Activated naive CD4-positive, alpha-beta T cell (primary cell): ENCODE results near the gene NOL4L.

Experiments used
- DNase-seq, 4 experiments: peaks; one replicate each; lab custom pipeline; 2025; lab: John Stamatoyannopoulos, UW

NOL4L gene

DNA sequence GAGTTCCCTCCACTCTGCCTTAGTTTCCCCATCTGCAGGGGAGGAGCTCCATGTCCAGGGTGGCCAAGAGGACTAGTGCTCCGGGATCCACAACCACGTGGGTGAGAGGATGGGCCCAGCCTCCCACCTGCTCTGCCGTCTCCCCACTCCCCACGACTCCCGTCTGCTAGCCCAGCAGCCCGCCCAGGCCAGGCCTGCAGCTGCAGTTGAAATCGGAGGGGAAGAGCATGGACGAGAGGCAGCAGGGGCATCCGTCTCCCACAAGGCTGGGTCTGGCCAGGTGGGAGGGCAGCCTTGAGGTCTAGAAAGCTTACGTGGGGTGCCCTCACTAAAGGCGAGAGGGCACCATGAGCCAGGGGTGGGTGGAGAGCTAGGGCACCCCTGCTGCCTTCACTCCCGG, 8.6 kb downstream of the NOL4L start:
- no peak for DNase-seq

DNA sequence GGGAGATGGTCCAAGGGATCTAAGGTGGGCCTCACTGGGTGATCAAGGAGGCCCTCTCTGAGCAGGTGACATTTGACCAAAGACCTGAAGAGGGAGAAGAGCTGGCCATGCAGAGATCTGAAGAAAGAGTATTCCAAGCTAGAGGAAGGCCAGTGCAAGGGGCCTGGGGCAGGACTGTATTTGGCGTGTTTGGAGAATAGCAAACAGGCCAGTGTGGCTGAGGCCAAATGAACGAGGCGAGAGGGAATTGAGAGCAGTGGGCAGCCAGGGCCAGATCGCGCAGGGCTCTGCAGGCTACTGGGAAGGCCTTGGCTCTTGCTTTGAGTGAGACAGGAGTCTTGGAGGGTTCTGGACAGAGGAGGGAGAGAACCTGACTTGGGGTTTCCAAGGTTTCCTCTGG, 9.3 kb downstream of the NOL4L start:
- DNase-seq = no peak

DNA sequence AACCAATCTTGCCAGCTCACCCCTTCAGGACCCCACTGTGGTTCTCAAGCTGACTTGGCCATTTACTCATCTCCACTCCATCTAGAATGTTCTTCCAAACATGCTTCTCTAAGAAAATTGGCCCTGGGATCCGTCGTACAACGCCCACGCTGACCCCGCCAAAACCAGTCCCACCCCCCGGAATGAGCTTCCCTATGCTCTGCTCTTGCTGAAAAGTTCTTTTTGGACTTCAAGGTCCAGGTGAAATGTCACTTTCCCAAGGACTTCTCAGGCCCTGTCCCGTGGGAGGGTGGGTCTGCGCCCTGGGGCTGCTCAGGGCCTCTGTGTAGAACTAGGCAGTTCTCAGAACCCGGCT, 9.9 kb downstream of the NOL4L start:
- no peak for DNase-seq

DNA sequence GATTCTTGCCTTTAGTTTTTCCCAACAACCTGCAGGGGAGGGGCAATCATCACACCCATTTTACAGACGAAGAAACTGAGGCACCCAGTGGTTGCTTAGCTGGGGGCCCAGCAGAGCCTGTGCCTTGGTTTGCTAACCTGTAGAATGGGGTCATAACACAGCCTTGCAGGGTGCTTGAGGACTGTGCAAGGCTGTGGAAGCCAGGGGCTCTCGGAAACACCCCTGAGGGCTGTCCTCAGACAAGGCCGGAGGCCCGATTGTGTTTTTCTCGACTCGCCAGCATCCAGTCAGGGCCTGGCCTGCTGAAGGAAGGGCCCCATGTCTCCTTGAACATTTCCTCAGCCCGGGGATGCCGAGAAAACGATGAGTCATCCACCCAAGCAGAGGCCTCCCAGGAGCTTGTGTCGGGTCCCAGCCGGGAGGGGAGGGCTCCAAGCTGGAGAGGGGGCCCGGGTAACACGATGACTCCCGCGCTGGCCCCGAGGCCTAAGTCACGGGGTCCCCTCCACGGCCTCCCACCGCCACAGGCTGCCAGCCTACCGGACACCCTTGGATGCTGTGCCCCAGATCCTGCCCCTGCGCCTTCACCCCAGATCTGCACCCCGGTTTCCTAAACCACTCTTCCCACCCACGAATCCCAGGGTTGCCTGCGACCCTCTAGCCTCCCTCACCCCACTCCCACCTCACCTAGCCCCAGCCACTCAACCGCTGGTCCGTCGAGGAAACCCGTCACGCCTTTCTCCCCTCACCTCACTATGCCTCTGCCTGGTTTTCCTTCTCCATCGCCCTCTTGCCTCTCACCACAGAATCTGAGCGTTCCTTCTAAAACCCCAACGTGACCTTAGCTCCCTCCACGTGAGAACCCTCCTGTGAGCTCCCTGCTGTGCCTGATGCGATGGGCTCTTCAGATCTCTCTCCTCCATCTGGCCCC, 10.6 kb downstream of the NOL4L start:
- no peak for DNase-seq

- DNase-seq = no peak
Observed at GRCh38 chr20:32573167-32573851, 11.8 kb downstream of the NOL4L start.

- DNase-seq = no peak
Observed at GRCh38 chr20:32572271-32572968, 12.7 kb downstream of the NOL4L start.

- no peak for DNase-seq
Observed at GRCh38 chr20:32571566-32571965, 13.6 kb downstream of the NOL4L start.

DNA sequence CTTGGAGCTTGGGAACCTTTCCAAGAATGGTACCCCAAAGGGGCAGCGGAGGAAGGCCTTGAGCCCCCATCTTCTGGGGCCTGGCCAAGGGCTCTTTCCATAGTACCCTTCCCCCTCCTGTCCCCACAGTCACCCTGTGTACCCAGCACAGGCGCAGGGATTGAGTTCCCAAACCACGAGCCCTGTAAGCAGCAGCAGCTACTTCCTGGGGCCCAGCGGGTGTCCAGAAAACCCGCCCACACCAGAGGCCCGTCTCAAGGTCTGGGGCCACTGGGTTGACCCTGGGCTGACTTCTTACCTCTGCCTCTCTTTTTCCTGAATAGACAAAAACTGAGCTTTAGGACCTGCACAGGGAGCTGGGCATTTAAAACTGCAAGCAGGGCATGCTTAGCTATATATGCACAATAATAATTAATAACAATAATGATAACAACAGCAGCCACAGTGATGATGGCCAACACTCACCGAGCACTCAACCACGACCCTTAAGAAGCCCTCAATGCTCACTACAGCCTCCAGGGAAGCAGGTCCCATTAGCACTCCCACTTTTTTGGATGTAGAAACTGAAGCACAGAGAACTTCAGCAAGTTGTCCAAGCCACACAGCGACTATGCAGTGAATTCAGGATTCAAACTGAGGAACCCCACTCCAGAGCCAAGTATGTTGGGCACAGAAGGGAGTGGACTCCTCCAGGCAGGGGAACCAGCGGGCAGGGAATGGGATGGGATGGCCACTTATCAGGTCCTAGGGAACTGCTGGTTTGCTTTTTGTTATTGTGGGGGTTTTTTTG, 14.5 kb downstream of the NOL4L start:
- DNase-seq = no peak

DNA sequence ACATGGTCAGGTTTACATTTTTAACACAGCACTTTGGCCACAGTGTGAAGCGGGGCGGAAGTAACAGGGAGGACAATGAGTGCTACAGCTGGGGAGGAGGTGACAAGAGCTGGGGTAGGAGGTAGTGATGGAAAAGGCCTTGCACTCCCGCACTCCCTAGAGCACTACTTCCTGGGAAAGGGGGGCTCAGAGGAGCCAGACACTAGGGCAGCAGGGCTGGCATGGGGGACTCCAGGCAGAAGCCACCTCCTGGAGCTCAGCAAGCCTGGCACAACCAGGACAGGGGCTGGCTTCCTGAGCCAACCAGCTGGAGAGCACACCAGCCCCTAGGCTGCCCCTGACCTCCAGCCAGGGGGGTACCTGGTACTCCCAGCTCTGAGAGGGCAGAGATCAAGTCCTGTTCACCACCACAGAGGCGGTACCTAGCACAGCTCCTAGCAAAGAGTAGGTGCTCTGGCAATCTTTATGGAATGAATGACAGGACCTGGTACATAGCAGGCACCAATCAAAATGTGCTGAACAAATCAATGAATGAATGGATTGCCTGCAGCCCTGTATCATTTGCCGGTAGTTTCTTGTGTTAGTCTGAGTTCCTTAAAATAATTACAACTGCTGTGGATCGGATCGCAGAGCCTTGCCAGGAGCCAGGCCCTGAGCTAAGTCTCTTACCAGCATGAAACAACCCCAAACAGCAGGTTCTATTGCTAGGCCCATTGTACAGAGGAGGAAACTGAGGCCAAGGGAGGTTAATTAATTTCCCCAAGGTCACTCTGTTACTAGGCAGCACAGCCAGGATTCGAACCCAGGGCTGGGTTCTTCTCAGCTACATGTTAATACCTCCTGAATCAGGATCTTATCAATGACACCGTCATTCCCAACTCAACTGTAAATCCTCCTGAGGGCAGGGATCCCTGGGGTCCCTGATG, 15.5 kb downstream of the NOL4L start:
- DNase-seq = no peak

DNA sequence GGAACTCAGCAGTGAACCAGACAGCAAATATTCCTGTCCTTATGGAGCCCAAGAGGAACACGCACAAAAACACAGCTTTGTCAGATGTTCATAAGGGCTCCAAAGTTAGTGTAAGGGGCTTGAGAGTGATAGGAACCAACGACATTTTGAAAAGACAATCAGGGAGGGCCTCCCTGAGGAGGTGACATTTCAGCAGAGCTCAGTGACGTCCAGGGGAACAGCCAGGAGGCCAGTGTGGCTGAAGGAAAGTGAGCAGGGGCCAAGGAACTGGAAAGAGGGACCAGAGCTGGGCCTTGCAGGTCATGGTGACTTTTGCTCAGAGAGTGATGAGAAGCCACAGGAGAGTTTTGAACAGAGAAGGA, 16.1 kb downstream of the NOL4L start:
- DNase-seq = no peak

GRCh38 chr20:32567384-32568178, 17.6 kb downstream of the NOL4L start:
- no peak for DNase-seq

DNA sequence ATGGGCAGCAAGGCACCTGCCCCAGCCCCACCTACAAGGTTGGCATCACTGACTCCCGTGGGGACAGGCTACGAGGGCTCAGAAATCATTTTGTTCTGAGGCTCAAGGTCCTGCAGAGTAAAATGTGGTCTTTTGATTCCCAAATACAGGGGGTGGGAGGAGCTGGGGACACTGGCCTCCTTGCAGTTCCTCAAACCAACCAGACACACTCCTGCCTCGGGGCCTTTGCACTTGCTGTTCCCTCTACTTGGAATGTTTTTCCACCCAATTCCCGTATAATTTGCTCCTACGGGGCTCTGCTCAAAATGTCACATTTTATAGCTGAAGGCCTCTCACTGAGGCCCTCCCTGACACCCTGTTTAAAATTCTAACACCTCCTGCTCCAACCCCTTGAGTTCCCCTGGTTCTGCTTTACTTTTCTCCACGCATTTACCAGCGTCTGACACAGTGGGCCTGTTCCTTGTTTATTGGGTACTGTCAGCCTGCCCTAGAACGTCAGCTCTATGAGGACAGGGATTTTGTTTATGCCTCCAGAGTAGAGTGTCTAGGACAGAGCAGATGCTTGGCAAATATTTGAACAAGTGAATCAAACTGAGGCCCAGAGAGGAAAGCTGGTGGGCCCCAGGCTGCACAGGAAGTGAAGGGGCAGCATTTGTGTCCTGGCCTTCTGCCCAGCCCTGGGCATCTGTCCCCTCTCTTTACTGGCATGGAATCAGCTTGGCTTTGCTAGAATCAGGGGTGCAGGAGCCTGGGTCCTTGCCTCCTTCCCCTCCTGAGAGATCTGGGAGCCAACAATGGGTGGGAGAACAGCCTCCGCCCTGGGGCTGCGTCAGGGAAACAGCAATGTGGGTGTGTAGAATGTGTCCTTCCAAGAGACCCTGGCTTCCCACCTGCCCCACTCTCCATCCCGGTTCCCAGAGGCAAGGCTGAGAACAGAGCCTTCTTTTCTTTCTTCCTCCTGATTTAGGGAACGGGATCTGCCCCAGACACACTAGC, 18.5 kb downstream of the NOL4L start:
- no peak for DNase-seq

GRCh38 chr20:32565735-32566032, 19.4 kb downstream of the NOL4L start:
- no peak for DNase-seq

GRCh38 chr20:32564921-32565734, 20.0 kb downstream of the NOL4L start:
- no peak for DNase-seq

DNA sequence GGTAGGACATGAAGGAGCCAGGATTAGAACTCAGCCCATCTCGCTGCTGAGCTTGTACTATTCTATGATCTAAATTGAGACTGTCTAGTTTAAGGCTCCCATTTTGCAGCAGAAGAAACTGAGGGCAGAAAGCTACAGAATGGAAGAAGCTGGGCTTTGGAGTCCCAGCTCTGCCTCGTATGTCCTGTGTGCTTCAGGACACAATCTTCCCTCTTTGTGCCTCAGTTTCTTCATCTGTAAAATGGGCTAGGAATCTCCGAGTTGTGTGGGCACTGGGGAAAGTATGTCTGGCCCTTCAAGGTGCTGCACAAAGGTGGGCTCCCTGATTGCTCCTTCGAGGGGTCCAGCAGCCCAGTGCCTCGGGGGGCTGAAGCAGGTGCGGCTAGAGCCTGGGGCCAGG, 20.7 kb downstream of the NOL4L start:
- DNase-seq = no peak

DNA sequence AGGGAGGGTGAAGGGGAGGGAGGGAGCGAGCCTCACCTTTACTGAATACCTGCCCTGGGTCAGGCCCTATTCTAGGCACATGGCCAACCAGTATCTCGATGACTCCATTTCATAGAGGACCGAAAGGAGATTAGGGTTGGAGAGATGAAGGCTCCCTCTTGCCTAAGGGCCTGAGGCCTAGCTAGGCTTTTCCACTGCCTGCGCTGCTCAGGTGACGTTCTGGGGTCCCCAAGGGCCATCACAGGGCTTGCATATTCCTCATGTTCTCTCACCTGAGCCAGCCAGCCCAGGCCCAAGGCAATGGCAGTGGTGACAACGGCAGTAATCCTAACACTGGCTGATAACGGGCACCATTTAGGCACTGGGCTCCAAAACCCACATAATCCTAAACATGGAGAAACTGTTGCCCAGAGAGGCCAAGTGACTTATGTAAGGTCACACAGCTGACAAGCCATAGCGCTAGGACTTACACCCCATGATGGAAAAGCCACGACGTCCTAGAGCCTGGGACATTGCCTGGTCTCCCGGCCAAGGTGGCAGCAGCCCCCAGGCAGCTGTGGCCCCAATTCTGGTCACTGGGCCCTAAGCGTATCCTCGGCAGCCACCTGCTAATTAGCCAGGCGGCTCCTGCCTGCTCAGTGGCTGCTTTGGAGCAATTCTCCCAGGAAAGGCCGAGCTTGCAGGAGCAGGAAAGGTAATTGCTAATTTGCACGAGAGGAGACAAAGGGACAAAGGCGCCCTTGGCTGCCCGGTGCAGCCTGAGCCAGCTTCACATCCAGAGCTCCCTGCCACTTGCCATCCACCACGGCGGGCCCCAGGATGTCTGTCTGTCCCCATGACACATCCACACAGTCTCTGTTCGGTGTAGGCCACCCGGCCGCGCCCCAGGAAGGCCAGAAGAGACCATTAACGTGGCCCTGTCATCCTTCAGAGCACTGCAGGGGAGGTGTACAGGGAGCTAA, 21.5 kb downstream of the NOL4L start:
- DNase-seq = no peak

DNA sequence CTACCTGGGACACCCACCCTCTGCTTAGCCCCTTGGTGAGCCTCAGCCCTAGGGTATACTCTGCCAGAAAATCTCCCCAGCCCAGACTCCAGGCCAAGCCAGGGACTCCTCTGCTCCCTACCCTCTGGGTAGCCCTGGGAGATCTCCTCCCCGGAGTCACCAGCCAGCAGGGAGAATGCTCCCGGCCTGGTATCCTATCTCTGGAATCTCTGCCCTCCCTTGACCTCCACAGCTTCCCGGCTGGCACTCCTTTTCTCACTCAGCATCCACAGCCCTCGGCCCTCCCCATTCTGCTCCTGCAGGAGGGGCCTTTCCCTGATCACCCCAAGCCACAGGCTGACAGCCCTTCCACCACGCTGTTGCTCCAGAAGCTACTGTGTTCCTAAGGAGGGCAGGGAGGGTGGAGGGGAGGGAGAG, 22.6 kb downstream of the NOL4L start:
- no peak for DNase-seq
